Activated gamma-delta T cell (primary cell): ENCODE measurements around the gene PWP2.
"Not testable (repeated sequence)": the region's sequence is repeated elsewhere in the genome, so short reads cannot be mapped to it uniquely, and the experiment has no call there.

Source experiments
- DNase-seq: peaks from one replicate; lab custom pipeline; 2025; lab: John Stamatoyannopoulos, UW

PWP2 gene

DNA sequence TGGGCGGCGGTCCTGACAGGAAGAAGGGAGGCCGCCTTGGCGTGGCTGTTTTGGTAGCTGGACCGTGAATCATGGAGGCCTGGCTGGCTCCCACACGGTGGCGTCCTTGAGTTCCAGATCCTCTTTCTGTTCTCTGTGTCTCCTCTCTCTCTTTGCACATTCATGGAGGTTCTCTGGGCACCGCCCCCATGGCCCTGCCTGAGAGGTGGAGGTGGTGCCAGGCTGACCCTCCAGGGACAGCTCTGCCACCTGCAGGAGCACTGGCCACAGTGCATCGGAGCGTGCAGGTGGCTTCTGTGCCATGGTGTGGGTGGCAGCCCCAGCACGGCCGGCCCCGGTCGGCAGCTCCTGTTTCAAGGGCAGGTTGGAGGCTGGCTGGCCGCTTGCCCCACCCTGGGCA lies 30.8 kb downstream of the PWP2 start:
- DNase-seq: not testable (repeated sequence)

DNA sequence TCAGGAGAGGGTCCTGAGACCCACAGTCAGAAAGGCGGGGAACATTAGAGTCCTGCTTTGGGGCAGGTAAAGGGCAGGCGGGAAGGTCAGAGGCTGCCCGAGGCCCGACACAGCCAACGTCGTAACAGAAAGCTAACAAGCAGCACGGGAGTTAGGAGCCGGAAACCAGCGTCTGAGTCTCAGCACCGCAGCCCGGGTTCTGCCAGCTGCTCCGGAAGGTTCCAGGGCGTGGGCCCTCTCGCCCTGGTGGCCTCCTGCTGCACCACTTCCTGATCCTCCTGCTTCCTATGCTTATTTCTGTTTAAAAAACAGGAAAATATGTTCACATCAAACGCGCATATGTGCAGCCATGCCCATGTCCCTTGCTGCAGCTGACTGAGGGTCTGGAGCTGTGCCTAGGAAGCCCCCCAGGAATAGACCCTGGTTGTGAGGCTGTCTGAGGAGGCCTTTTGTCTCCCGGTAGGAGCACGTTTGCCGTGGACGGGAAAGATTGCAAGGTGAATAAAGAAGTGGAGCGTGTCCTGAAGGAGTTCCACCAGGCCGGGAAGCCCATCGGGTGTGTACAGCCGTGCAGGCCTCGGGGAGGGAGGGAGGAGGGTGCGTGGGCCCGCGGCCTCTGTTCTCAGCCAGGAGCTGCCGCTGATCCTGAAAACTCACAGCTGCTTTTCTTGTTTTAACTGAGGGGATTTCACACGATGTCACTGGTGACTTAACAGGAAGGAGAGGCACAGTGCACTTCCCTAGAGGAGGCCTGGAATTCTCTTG lies 32.8 kb downstream of the PWP2 start:
- not testable (repeated sequence) for DNase-seq

DNA sequence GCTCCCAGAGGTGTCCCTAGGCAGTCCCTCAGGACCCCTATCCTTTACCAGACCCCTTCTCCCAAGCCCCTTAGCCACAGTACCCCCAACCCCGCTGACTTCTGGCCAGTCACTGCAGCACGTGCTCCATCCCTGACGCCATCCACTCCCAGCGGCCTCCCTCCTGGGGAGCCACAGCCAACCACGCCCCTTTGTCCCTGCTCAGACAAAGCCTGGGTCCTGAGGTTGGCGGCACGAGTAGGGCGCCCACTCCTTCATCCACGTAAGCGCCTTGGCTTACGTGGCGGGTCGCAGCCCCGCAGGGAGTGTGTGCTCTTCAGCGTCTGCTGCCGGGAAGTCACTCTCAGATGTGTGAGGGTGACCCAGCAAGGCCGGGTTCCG lies 33.3 kb downstream of the PWP2 start:
- not testable (repeated sequence) for DNase-seq

DNA sequence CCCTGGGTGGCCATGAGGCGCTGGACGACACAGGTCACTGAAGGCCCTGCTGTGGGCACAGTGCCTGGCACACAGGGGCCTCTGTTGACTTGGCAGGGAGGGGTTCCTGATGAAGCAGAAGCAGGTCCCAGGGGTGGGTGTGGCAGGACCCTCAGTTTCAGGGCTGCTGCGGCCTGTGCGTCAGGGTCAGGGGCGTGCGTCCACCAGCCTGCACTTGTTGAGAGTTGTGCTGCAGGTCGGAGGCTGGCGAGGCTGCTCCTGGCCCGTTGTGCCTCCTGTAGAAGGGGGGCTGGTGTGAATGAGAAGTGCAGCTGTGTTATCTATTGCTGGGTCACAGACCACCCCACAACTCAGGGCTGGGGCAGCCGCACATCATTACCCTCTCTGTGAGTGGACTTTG lies 35.3 kb downstream of the PWP2 start:
- DNase-seq: not testable (repeated sequence)

DNA sequence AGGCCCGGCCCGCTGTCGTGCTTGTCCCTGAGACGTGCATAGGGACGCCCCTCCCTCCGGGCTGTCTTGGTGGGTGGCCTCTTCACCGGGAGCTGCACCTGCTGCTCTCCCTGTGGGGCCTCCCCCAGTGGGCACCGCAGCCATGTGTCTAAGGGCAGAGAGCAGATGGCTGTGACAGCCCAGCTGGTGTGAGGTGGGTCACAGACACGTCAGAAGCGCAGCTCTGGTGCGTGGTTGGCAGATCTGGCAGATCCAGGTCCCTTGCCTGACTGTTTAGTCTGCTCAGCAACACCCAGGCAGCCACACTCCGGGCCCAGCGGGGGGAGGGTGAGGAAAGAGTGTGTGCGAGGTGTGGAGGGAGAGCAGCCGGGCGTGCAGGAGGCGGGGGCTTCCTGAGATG lies 36.2 kb downstream of the PWP2 start:
- not testable (repeated sequence) for DNase-seq

DNA sequence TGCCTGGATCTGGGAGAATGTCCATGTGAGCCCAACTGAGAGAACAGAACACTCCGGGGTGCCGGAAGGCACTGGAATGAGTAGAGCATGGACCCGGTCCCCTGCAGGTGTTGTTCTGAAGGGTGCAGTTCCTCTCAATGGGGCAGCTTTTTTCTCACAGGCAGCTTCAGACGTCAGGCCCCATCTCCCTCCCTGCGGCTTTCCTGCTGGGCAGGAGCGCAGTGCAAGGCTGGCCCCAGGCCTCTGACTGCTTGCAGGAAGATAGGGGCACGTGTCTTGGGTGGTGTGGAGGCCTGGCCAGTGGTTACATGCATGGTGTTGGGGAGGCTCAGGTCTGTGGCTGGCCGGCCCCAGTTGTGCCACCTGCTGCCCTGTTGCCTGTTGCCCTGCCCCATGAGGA lies 36.8 kb downstream of the PWP2 start:
- not testable (repeated sequence) for DNase-seq

DNA sequence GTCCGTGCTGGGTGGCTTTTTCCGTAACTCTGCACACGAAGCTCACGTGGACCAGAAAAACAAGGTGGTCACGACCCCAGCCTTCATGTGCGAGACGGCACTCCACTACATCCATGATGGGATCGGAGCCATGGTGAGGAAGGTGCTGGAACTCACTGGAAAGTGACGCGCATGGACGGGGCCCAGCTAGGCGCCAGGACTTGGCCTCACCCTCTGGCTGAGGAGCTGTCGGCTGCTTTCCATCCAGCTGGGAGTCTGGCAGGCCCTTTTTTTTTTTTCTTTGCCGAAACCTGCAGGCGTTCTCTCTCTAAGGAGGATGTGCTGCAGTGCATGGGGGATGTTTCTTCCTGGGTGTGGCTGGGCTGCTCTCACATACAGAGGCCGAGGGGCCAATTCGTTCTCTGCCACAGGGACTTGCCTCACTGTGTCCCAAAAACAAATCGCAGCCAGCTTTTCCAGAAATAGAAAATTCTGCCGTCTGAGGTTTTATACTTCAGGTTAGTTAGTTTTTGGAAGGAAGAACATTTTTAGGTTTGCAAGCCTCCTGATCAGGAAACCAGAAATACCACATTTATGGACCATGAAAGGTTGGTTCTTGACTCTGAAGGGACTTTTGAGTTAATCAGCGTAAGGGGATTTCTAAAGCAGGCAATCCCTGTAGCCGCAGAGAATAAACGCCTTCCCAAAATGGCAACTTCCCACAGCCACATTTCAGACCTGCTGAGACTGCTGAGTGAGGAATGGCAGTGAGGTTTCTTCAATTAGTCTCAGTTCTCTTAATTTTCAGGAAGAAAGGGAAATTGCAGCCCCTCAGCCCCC lies 37.8 kb downstream of the PWP2 start:
- DNase-seq: not testable (repeated sequence)

DNA sequence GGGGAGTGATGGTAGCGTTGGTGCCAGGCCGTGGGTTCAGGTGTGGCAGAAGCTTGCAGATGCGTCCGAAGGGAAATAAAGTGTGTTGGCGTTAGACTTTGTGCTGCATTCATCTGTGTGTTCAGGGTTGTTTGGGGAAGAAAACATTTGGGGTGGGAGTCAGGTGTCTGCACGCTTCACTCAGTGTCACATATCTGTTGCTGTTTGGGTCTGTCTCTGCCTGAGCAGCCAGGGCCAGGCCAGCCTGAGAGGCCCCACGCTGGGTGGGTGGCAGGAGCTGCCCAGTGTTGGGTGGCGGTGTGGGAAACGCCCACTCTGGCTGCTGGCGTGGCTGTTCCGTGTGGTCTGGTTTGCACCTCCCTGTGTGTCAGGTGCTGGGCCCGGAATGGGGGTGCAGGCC lies 38.4 kb downstream of the PWP2 start:
- DNase-seq: not testable (repeated sequence)

DNA sequence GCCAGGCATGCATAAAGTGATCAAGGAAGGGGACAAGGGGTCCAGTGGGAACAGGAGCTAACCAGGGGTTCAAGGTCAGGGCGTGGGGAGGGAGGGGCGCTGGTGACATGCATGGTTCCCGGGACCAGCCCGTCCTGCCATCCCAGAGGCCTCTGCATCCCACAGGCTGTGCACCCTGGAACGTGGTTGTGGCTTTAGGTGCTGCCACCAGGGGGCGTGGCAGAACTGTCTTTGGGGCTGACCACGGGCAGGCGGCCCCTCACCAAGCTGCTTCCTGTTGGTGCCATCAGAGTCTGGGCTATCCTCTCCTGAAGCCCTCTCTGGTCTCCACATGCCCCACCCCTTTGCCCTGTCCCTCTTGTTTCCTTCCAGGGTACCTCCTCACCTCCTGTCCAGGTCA lies 39.9 kb downstream of the PWP2 start:
- DNase-seq: not testable (repeated sequence)

DNA sequence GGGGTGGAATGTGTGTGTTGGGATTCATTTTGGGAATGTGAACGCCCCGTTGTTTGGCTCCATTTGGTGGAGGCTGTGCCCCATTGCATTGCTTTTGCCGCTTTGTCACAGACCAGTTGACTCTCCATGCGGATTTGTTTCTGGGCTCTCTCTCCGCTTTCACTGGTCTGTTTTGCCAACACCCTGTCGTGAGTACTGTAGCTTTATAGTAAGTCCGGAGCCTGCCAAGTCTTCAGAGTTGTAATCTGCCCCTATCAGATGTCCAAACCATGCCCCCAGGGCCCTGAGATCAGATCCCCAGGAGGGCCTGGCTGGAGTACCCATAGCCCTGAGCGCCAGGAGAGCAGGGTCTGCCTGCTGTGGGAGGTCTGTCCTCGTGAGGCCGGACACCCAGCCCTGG lies 43.1 kb downstream of the PWP2 start:
- DNase-seq: not testable (repeated sequence)

DNA sequence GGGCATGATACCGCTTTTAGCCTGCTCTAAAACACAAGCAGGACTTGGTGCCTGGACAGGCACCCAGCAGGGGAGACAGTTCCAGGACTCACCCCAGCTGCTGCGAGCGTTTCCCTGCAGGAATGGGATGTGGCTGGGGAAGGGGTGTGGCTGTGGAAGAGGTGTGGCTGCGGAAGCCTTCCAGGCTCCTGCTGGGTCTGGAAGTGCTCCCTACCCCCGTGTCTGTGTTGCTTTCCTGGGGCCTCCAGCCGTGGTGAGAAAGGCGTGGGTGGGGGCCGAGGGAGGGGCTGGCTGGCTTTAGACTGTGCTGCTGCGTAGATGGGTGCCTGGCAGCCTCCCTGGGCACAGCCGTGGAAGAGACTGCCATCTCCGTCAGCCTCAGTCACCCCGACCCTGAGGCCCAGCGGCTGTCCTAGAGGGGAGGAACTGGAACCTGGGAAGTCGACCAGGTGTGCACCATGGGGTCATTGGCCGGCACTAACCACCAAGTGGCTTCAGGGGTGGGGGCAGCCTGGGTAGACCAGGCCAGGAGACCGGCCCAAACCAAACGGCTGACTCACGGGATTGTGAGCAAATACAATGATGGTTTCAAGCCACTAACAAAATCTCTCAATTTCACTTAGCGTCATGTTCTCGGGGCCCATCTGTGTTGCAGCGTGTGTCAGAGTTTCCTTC lies 46.2 kb downstream of the PWP2 start:
- not testable (repeated sequence) for DNase-seq

DNA sequence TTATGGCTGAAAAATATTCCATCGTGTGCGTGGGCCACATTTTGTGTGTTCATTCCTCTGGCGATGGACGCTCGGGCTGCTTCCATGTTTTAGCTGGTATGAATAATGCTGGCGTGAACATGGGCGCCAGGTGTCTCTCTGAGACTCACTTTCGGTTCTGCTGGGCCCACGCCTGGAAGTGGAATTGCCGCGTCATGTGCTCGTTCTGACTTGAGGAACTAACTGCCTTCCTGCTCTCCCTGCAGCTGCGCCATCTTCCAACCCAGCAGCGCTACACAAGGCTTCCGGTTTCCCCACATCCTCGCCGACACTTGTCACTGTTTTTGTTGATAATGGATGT lies 46.7 kb downstream of the PWP2 start:
- DNase-seq: not testable (repeated sequence)

DNA sequence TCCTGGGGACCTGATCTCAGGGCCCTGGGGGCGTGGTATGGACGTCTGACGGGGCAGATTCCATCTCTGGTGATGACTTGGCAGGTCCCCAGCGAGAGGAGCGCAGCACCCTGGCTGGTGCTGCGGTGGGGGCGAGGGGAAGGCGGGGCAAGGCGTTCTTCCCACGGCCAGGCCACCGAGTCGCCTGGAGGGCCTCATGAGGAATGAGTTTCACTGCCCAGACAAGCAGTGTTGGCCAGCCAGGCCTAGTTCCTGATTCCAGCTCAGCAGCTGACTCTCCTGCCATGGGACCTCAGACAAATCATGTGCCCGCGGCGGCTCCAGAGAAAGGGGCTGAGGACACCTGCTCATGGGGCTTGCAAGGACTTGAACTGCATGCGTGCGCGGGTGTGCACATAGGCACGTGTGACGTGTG lies 47.6 kb downstream of the PWP2 start:
- not testable (repeated sequence) for DNase-seq

DNA sequence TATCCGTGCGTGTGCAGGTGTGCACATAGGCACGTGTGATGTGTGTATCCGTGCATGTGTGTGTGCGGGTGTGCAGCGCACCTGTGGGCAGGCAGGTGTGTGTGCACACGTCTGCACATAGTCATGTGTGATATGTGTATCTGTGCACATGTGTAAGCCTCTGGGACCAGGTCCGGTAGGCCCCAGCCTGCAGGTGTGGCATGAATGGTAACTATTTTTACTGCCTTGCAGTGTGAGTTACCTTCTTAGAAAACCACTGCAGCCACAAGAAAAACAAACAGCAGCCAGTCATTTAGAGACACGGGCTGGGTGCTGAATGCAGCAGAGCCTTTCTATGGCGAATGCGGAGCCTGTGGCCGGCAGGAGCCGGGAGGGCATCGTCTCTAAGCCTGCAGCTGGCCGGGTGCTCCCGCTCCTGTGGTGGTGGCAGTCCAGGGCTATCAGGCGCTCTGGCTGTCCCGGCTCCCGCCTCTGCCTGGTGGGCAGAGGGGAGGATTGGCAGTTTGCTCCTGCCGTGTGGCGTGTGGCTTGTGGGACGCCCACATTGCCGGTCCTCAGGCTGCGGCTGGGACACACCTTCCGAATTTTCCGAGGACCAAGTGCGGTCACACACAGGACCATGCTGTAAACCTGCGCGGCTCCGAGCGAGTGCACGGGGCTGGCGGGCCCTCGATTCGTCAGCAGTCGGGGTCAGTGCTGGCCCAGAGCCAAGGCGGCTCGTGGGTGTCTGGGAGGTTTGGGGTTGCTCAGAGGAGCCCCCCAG lies 48.2 kb downstream of the PWP2 start:
- DNase-seq: not testable (repeated sequence)

DNA sequence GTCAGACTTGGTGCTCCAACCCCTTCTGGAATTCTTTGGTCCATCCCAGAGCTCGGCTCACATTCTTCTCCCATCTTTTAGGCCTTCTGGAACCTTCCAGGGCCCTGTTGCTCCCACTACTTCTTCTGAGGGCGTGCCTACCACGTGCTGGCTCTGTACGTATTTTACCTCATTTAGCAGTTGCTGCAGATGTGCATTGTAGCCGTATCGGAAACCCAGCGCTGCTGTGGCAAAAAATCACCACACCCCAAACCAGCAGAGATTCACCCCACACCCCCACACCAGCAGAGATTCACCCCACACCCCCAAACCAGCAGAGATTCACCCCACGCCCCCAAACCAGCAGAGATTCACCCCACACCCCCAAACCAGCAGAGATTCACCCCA lies 48.8 kb downstream of the PWP2 start:
- DNase-seq: not testable (repeated sequence)

DNA sequence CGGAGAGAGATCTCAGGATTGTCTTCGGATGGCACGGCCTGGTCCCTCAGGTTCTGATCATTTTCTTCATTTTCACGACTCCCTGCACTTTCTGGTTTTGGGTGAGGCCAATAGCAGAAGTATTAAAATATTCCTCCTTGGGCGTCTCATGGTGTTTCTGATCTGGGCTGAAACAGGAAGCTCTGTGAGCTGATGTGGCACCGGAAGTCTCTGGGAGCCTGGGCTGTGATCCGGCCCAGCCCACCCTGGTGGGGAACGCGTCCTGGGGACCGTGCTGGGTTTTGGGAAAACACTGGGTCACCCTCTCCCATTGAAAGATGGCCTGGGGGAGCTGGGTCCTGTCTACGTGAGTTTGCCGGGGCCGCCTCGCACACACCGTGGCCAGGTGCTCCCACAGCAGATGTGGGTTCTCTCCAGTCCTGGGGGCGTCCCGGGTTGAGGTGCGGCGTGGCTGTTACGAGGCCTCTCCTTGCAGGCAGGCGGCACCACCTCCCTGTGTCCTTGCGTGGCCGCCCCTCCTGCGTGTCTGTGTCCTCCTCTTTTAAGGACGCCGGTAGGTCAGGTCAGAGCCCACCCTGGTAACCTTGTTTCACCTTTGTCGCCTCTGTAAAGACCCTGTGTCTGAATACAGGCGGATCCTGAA lies 50.4 kb downstream of the PWP2 start:
- DNase-seq: not testable (repeated sequence)

DNA sequence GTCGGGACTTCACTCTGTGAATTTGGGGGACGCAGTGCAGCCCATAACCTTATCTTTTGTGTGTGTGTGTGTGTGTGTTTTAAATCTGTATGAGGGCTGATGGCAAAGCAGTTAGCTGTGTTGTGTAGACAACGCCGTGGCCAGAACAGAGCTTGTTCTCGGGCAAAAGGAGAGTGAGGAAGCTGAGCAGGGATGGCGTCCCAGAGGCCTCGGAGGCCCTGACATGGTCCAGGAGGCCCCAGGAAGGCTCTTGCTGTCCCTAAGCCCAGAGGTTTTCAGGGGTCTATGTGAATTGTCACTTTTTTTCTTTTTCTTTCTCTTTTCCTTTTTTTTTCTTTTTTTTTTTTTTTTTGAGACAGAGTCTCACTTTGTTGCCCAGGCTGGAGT lies 50.9 kb downstream of the PWP2 start:
- DNase-seq: not testable (repeated sequence)

DNA sequence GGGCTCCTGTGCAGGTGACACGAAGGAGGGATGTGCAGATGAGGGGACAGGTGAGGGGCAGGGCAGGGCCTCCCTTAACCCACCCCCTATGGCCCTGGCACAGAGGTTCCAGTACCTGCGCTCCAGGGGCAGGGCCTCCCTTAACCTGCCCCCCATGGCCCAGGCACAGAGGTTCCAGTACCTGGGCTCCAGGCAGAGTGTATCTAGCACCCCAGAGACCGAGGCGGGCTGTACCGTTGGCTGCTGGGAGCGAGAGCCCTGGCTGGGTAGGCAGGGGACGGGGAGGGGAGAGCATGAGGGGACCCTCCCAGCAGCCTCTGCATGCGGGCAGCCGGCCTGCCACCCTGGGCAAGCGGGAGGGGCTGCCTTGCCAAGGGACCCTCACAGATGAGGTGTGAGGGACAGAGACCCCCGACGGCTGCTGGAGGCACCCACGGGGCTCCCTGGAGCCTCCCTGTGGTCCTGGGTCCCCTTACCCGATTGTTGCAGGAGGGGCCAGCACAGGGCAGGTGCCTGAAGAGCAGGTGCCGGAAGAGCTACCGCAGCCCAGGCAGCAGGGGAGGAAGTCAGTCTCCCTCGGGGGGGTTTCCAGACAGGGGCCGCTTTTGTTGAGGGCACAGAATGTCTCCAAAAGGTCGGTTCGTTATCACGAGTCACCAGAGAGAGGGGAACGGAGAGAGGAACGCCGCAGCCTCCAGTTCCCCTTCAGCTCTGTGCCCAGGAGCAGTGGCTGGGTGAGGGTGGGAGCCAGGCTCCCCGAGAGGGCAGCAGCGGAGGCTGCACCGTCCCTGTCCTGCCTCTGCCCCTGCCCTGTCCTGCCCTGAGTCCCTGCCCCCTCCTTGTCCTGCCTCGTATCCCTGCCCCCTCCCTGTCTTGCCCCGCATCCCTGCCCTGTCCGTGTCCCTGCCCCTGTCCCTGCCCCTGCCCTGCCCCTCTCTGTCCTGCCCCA lies 52.4 kb downstream of the PWP2 start:
- not testable (repeated sequence) for DNase-seq

DNA sequence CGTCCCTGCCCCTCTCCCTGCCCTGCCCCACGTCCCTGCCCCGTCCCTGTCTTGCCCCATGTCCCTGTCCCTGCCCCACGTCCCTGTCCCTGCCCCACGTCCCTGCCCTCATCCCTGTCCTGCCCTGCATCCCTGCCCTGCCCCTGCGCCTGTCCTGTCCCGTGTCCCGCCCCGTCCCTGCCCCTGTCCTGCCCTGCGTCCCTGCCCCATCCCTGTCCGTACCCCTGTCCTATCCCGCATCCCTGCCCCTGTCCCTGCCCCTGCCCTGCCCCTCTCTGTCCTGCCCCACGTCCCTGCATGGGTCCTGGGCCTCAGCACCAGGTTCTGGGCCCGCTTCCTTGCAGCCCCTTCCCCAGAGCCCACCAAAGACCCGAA lies 53.1 kb downstream of the PWP2 start:
- not testable (repeated sequence) for DNase-seq

DNA sequence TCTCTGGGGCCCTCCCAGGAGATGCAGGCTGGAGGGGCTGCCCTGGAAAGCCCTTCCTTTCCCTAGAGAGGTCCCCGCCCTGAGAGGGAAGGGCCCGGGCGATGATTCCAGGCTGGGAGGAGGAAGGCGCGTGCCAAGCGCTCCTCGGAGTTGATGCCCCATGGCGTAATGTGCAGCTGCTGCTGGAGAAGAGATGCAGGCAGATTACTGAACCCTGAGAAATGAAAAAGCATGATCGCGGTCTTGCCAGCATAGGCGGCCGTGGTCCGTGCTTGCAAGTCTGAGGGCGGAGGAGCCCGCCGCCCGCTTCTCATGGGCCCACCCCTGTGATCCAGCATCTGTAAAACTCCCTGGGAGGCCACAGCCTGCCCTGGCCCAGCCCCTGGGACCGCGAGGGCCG lies 53.6 kb downstream of the PWP2 start:
- not testable (repeated sequence) for DNase-seq
